Measurements from ENCODE around the gene MDP1. TPM values are rescaled to one million over a fixed set of nuclear protein-coding genes. Genes with fewer than 3 reads are reported as not detected.

MDP1 gene
- total RNA-seq, 3 donors from 2014 or later (not counting 1 experiment from before 2014, with no cell fraction given) = 4.0 to 6.1 (median 5.5) TPM

DNA sequence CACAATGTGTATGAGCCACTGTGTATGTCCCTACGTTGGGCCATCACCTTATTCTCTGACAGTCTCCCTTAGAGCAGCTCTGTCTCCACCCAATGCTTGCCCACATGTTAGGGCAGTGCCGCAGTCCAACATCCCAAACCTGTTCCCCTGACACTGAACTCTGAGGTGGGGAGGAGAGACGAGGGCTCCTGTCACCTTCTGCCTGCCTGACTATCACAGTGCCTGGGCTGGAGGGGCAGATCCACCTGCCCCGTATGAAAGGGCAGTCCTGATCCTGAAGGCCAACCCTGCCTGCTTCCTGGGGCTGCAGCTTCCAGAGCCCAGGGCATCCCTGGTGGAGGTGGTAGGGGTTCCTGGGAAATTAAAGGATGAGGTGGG lies 44.9 kb upstream of the MDP1 start:
- Histone ChIP-seq H3K4me3 (ENCODE audit: low read length) (no peak overlapping the region), H3K27me3 (ENCODE audit: control insufficient read depth, insufficient read depth, low read length) (no peaks in the 10 kb centered on the region), H3K36me3 (ENCODE audit: control insufficient read depth, insufficient read depth, low read length) (peaks cover 14% of the 10 kb centered on the region), H3K4me1 (ENCODE audit: control insufficient read depth, insufficient read depth, low read length) (no peaks in the 10 kb centered on the region), H3K9me3 (ENCODE audit: control insufficient read depth, insufficient read depth, low read length) (no peaks in the 10 kb centered on the region), H3K27ac (ENCODE audit: low read length) (no peak overlapping the region)
- H3K9me3 Mint-ChIP-seq = no peaks in the 10 kb centered on the region
- ATAC-seq = no peak
- no peak overlapping the region for H3K4me3 Mint-ChIP-seq
- H3K27ac Mint-ChIP-seq = no peak overlapping the region
- H3K36me3 Mint-ChIP-seq = no peaks in the 10 kb centered on the region
- no peak for DNase-seq
- no peak for TF ChIP-seq CTCF (IDR thresholded peaks at IDR 0.05)
- intact Hi-C loops (cut with micrococcal nuclease) = no loop called here
- WGBS (ENCODE audit: insufficient coverage) = 91% methylated on average over 4 of the region's 4 CpGs
- no peaks in the 10 kb centered on the region for H3K27me3 Mint-ChIP-seq (ENCODE audit: low read depth in 2 of 2)
- H3K4me1 Mint-ChIP-seq = no peaks in the 10 kb centered on the region

- H3K4me1 Mint-ChIP-seq = no peaks in the 10 kb centered on the region
- intact Hi-C loops (cut with micrococcal nuclease) = no loop called here
- no peak overlapping the region for H3K27ac ChIP-seq (ENCODE audit: low read length)
- TF ChIP-seq CTCF (IDR thresholded peaks at IDR 0.05) = no peak
- 89% methylated on average over 14 of the region's 16 CpGs for WGBS (ENCODE audit: insufficient coverage)
- H3K27me3 ChIP-seq (ENCODE audit: control insufficient read depth, insufficient read depth, low read length) = no peaks in the 10 kb centered on the region
- H3K4me1 ChIP-seq (ENCODE audit: control insufficient read depth, insufficient read depth, low read length) = no peaks in the 10 kb centered on the region
- no peaks in the 10 kb centered on the region for H3K27me3 Mint-ChIP-seq (ENCODE audit: low read depth in 2 of 2)
- no peak overlapping the region for H3K4me3 ChIP-seq (ENCODE audit: low read length)
- no peaks in the 10 kb centered on the region for H3K36me3 Mint-ChIP-seq
- no peaks in the 10 kb centered on the region for H3K9me3 Mint-ChIP-seq
- DNase-seq (no peak), ATAC-seq (no peak)
- H3K4me3 Mint-ChIP-seq = no peak overlapping the region
- peaks cover 9% of the 10 kb centered on the region for H3K36me3 ChIP-seq (ENCODE audit: control insufficient read depth, insufficient read depth, low read length)
- H3K27ac Mint-ChIP-seq = no peak overlapping the region
- H3K9me3 ChIP-seq (ENCODE audit: control insufficient read depth, insufficient read depth, low read length) = no peaks in the 10 kb centered on the region
Observed at GRCh38 chr14:24260026-24260779, 44.3 kb upstream of the MDP1 start.

GRCh38 chr14:24259282-24260025 lies 43.6 kb upstream of the MDP1 start:
- Histone ChIP-seq H3K4me1 (ENCODE audit: control insufficient read depth, insufficient read depth, low read length) (no peaks in the 10 kb centered on the region), H3K4me3 (ENCODE audit: low read length) (no peak overlapping the region), H3K27me3 (ENCODE audit: control insufficient read depth, insufficient read depth, low read length) (no peaks in the 10 kb centered on the region), H3K27ac (ENCODE audit: low read length) (no peak overlapping the region), H3K9me3 (ENCODE audit: control insufficient read depth, insufficient read depth, low read length) (no peaks in the 10 kb centered on the region), H3K36me3 (ENCODE audit: control insufficient read depth, insufficient read depth, low read length) (peaks cover 8% of the 10 kb centered on the region)
- ATAC-seq (no peak), DNase-seq (no peak)
- H3K27me3 Mint-ChIP-seq (ENCODE audit: low read depth in 2 of 2) = no peaks in the 10 kb centered on the region
- WGBS (ENCODE audit: insufficient coverage) = 93% methylated on average over 16 of the region's 16 CpGs
- no peak overlapping the region for H3K4me3 Mint-ChIP-seq
- no peaks in the 10 kb centered on the region for H3K9me3 Mint-ChIP-seq
- H3K27ac Mint-ChIP-seq = no peak overlapping the region
- intact Hi-C loops (cut with micrococcal nuclease) = no loop called here
- TF ChIP-seq CTCF (IDR thresholded peaks at IDR 0.05) = no peak
- H3K36me3 Mint-ChIP-seq = no peaks in the 10 kb centered on the region
- no peaks in the 10 kb centered on the region for H3K4me1 Mint-ChIP-seq

Measured in natural killer cell (primary cell).